Forelimb muscle (tissue), 1 donor: ENCODE measurements around the gene IQCM. TPM values are rescaled to one million over a fixed set of nuclear protein-coding genes. Genes with fewer than 3 reads are reported as not detected.

ENCODE experiments used
- DNase-seq: peaks from one replicate; pipeline ENCODE4 v3.0.0-alpha.2; 2013; ENCODE audit warnings: low read depth
- polyA plus RNA-seq: library from polyadenylated mRNA; unstranded; fragments of 120-200 nt; gene quantifications from one replicate; pipeline ENCODE4 v1.2.1, GENCODE V29; 2013; ENCODE audit not compliant: insufficient read length

IQCM gene
- polyA plus RNA-seq, 1 donor, result not detected

- no peak for DNase-seq
Measured at GRCh38 chr4:149768477-149768876, 47.2 kb downstream of the IQCM start.

- no peak for DNase-seq
Measured at GRCh38 chr4:149766135-149766534, 49.5 kb downstream of the IQCM start.

DNA sequence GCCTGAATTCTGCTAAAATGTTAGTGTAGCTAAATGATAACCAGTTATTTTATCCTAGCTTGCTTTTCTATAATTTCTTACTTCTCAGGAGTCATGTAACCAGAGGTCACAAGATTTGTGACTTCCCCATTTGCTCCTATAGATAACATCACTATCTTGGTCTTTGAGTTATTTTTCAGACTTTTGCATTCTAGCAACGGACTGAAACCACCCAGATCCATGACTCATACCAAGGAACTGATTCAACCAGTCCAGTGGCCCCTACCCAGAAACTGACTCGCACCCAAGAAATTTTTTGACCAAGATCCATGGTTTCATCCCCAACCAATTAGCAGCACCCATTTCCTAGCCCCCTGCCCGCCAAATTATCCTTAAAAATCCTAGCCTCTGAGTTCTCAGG, 50.0 kb downstream of the IQCM start:
- no peak for DNase-seq

DNA sequence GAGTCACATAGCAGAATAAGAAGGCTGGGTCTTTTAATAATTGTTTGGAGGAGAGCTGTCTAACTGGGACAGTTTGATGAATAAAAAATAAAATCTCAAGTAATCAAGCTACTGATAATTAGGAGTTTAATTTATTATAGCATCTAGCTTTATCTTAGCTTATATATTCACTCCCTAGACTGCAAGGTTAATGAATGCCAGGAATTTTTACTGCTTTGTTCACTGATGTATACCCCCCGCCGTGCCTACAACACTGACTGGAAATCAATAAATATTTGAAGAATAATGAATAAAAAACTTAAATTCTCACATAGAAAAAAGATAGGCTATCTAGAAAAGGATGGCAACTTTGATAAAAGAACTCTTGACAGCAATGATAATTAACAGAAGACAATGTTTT, 59.7 kb downstream of the IQCM start:
- DNase-seq, result no peak

GRCh38 chr4:149754526-149754925, 61.1 kb downstream of the IQCM start:
- DNase-seq, result no peak

GRCh38 chr4:149752729-149753128, 62.9 kb downstream of the IQCM start:
- DNase-seq, result no peak

GRCh38 chr4:149751174-149751573, 64.5 kb downstream of the IQCM start:
- no peak for DNase-seq

- no peak for DNase-seq
Measured at GRCh38 chr4:149749784-149750183, 65.9 kb downstream of the IQCM start.

- DNase-seq, result no peak
Measured at GRCh38 chr4:149747646-149748045, 68.0 kb downstream of the IQCM start.

- DNase-seq, result no peak
Measured at GRCh38 chr4:149746276-149746675, 69.4 kb downstream of the IQCM start.

DNA sequence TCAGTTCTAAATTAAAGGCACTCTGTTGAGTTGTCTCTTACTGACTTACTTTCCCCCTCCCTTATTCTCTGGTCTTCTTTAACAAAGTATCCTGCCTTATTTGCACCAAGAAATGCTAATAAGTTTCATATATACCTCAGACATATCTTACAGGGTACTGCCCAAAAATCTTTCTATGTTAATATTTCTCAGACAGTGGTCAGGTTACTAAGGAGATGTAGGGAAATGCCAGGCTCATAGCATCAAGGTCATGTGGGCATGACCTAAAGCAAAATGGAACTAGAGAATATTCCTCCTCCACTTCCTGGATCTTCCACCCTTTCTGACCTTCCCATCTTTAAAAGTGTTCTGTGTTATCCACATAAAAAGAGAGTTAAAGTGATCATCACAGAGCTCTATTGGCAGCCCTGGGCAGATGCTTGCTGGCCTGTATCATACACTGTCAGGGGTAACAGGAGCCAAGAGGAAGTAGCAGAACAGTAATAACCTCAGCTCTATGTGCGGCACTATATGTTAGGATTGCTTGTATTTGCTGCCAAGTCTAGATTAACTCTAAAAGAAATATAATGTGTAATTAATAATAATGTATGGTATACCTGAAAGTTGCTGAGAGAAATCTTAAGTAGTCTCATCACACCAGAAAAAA, 74.3 kb downstream of the IQCM start:
- no peak for DNase-seq

GRCh38 chr4:149738156-149738555, 77.5 kb downstream of the IQCM start:
- DNase-seq, result no peak

DNA sequence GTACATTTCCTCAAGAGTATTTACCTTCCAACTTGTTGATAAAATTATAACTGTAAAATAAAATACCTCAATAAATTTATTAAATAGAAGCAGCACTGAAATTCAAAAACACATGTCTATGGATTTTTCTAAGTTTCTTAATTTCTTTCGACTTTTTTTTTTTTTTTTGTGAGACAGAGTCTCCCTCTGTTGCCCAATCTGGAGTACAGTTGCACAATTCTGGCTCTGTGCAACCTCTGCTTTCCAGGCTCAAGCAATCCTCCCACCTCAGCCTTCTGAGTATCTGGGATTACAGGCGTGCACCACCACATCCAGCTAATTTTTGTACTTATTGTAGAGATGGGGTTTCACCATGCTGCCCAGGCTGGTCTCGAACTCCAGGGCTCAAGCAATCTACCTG, 79.8 kb downstream of the IQCM start:
- DNase-seq, result no peak

DNA sequence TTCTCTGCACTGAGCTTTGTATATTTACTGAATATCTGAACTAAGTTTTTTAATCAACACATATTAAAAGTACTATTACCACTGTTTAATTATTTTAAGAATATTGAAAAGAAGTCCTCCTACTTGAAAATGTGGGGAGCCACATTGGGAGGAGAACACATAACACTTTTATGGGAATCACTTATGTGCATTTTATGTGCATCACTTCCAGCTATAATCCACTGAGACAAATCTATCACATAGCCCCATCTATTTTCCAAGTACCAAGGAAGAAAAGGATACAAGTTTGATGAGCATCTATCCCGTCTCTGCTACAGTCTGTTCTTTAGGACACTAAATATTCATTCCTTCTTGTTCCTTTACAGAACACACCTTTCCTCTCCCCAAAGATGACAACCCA, 87.2 kb downstream of the IQCM start:
- DNase-seq, result no peak

- DNase-seq, result no peak
Measured at GRCh38 chr4:149727663-149728062, 88.0 kb downstream of the IQCM start.

DNA sequence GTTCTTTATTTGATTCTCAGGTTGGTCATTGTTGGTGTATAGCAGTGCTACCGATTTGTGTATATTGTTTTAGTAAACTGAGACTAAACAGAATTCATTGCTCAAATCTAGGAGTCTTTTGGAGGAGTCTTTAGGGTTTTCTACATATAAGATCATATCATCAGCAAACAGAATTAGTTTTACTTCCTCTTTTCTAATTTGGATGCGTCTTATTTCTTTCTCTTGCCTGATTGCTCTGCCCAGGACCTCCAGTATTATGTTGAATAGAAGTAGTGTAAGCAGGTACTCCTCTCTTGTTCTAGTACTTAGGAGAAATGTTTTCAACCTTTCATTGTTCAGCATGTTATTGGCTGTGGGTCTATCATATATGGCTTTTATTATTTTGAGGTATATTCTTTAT, 92.6 kb downstream of the IQCM start:
- DNase-seq, result no peak

GRCh38 chr4:149719806-149720205, 95.8 kb downstream of the IQCM start:
- no peak for DNase-seq

- no peak for DNase-seq
Measured at GRCh38 chr4:149719357-149719756, 96.3 kb downstream of the IQCM start.

- DNase-seq, result no peak
Measured at GRCh38 chr4:149718500-149718899, 97.1 kb downstream of the IQCM start.

DNA sequence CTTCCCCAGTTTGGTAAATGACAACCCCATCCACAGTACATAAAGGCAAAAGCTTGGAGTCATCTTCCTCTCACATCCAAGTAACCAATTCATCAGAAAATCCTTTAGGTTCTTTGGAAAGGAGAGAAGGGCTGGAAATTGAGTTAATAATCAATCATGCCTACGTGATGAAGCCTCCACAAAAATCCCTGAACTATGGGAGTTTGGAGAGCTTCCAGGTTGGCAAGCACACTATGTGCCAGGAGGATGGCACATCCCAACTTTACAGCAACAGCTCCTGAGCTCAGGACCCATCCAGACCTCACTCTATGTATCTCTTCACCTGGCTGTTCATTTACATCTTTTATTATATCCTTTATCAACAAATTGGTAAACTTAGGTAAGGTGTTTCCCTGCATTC, 98.9 kb downstream of the IQCM start:
- no peak for DNase-seq

DNA sequence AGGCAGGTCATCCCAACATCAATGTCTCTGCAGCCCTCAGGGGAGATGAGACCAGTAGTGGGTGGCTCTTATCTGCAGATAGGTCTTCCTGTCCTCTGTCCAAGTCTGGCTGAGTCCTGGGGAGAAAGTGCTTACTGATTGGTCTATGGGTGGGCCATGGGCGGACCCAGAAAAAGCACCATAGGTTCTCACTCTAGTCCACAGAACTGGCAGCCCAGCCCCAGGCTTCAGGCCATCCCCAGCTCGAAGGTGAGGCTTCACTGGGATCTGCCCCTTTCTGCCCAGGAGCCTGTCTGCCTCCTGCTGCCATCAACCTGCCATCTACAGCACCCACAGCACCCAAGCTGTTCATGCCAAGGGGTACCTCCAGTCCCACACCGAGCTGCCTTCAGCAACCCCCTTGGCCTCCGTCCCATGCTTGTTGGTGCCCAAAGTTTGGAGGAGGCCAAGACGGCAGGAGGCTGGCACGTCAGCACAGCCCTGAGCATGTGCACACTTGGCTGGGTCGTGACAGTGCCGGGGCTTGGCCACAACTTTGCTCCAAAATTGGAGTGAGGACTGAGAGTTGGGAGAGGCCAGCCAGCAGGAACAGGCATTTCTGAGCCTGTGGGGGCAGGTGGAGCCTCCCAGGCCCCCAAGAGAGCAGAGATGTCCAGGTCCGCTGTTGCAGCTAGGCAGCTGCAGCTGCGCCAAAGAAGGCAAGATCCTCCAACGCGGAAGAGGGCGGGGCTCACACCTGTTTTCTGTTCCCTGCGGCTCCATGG, 99.6 kb downstream of the IQCM start:
- DNase-seq, result no peak

DNA sequence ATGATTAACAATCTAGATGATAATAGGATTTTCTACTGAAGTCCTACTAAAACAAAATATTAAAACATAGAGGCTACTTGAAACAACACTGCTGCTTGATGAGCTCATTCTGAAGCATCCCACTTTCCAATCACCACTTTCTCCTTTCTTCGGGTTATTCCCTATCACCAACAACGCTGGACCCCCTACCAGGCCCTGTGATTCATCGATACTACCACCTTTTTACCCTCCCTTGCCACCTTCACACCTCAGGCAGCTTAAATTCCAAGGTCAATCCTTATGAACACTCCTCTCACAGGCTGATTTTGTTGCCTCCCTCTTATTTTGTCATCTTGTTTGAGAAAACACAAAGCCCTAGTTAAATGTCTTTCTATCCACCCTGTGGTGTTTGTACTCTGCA, 102.6 kb downstream of the IQCM start:
- DNase-seq, result no peak

- peak; percentile 14 for DNase-seq
Measured at GRCh38 chr4:149711593-149712365, 103.9 kb downstream of the IQCM start.
